Motor neuron (in vitro differentiated cells): ENCODE data around the gene STIP1. TPM values are rescaled to one million over a fixed set of nuclear protein-coding genes. Genes with fewer than 3 reads are reported as not detected.

Source experiments
- ATAC-seq, 8 experiments: fragments of 200-7000 bp; cut with Tn5 transposase; replicated peaks in 6 of 8; 2 replicates each; pipeline ENCODE4 v1.8.0; 2021; ENCODE audit warnings: mild to moderate bottlenecking in 8 of 8, moderate library complexity in 8 of 8
- H3K27ac ChIP-seq, 2 donors: fragments of 250-450 bp; sonication (Bioruptor Pico); 2 replicates each; pipeline ENCODE4 v1.9.0; 2021; ENCODE audit warnings: antibody characterized with exemption in 2 of 2, mild to moderate bottlenecking in 2 of 2, moderate library complexity in 1 of 2
- H3K4me1 ChIP-seq, 2 donors: fragments of 250-450 bp; sonication (Bioruptor Pico); replicated peaks in 1 of 2; 2 replicates each; pipeline ENCODE4 v1.6.1; 2021; ENCODE audit warnings: antibody characterized with exemption in 2 of 2, mild to moderate bottlenecking in 2 of 2, moderate library complexity in 1 of 2
- H3K4me3 ChIP-seq, 5 donors: fragments of 250-450 bp; sonication (Bioruptor Pico); 2 replicates each; pipeline ENCODE4 v1.9.0; 2021; ENCODE audit warnings: antibody characterized with exemption in 5 of 5, mild to moderate bottlenecking in 5 of 5, moderate library complexity in 4 of 5
- WGBS, 10 experiments: fragments of 450-650 bp; shearing (Covaris generic); methylation state at CpG; one replicate each; pipeline ENCODE4 v1.0.0; 2022; 5-methylcytosine and 5-hydroxymethylcytosine counted together
- in situ Hi-C, 9 experiments: fragments of 400-800 bp; cut with MboI; loops; one replicate each; pipeline ENCODE4 v1.15.0; 2021; ENCODE audit warnings: low sequenced_read_pairs in 9 of 9, low pct_unique_long_range_greater_than_20kb in 2 of 9; ENCODE audit not compliant: unreplicated experiment in 9 of 9
- total RNA-seq, 8 experiments: library from RNA; unstranded; fragments of 300-600 nt; gene quantifications; 2 replicates each; pipeline versions ENCODE4 v1.2.3 to v1.2.4, GENCODE V29; 2022

The STIP1 gene
- total RNA-seq, 8 experiments from 2014 or later = 110 to 251 (median 163) TPM

DNA sequence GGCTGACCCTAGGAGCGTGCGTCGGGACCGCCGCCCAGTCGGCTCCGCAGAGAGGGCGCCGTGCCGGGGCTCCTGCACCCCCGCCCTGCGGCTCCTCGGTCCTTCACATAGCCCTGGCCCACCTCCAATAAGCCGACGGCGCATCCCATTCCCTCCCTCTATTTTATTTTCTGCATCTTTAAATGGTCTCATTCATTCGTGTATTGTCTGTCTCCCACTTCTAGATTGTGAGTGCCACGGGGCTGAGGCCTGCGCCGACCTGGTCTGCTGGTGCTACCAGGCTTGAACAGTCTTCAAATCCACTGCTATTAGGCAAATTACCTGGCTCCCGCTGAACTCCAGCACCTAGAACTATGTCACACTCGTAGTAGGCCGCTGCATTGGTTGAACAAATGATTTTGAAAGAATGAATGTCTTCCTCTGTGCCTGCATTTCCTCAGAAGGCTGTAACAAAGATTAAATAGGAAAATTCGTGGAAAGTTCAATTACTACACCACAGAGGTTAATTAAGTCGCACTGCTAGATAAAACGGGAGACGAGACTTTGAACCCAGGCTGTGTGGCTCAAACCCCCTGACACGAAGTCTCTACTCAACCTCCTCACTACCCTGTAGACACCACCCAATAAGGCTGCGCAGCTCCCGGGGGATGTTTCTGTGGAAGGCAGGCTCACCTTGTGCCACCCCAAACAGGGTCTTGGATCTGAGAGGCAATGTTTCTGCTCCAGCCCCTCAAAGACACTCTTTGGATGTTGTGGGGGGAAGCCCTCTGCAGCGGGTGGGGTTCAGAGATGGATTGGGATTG lies 62.0 kb downstream of the STIP1 start:
- peaks cover 14 to 29% of the 10 kb centered on the region in 2 donors for H3K4me1 ChIP-seq
- no peak overlapping the region for H3K27ac ChIP-seq
- ATAC-seq = peak; percentile 0 to 7 (median 2)
- peak overlapping the region; percentile 52 to 92 (median 77) for H3K4me3 ChIP-seq
- WGBS, 10 experiments = 0 to 77% (median 63%) methylated on average over 2 to 21 of the region's 31 CpGs; no CpG with 5 or more reads in 1 of the 10 experiments
- in situ Hi-C loops = no loop called here

DNA sequence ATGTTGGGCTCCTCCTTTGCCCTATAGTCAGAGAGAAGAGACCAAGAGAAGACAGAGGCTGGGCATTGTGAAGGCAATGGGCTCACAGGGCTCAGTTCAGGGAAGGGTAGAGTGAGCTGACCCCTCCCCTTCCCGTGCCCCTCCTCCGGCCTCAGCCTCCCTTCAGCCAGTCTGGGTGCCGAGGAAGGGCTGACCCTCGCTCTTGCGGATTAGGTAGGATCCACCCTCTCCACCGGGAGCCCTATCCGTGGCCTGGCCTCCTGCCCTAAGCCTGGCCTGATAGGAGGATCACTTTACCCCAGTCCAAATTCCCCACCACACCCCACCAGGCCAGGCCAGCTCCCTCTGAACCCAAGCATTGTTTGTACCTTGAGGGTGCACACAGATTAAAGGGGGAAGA lies 62.6 kb downstream of the STIP1 start:
- no peak overlapping the region for H3K4me3 ChIP-seq
- H3K4me1 ChIP-seq = peaks cover 14 to 29% of the 10 kb centered on the region in 2 donors
- no peak for ATAC-seq
- in situ Hi-C loops = no loop called here
- WGBS, 10 experiments = no CpG with 5 or more reads among the region's 7 CpGs
- H3K27ac ChIP-seq = no peak overlapping the region

GRCh38 chr11:64249038-64249437 lies 63.1 kb downstream of the STIP1 start:
- ATAC-seq = no peak
- 80 to 100% (median 98%) methylated on average over 1 to 3 of the region's 4 CpGs; no CpG with 5 or more reads in 6 of the 10 experiments for WGBS, 10 experiments
- in situ Hi-C loops = no loop called here
- no peak overlapping the region for H3K27ac ChIP-seq
- no peak overlapping the region for H3K4me3 ChIP-seq
- peaks cover 14 to 29% of the 10 kb centered on the region in 2 donors for H3K4me1 ChIP-seq

- in situ Hi-C loops = no loop called here
- Histone ChIP-seq H3K4me3 (no peak overlapping the region), H3K27ac (no peak overlapping the region), H3K4me1 (peaks cover 14 to 29% of the 10 kb centered on the region in 2 donors)
- no peak for ATAC-seq
- WGBS, 10 experiments = 73 to 100% (median 92%) methylated on average over 1 to 7 of the region's 8 CpGs; no CpG with 5 or more reads in 6 of the 10 experiments
Measured at GRCh38 chr11:64249563-64250414, 63.8 kb downstream of the STIP1 start.

GRCh38 chr11:64250415-64251015 lies 64.5 kb downstream of the STIP1 start:
- Histone ChIP-seq H3K4me3 (peak overlapping the region; percentile 37 to 61 (median 47)), H3K4me1 (peaks cover 14 to 26% of the 10 kb centered on the region in 2 donors), H3K27ac (peak overlapping the region in 1 of 2 donors; percentile 7)
- ATAC-seq = peak in 1 of 8 experiments; percentile 0
- in situ Hi-C loops = no loop called here
- WGBS, 10 experiments = 0 to 7% methylated on average over 3 to 5 of the region's 13 CpGs; no CpG with 5 or more reads in 8 of the 10 experiments

DNA sequence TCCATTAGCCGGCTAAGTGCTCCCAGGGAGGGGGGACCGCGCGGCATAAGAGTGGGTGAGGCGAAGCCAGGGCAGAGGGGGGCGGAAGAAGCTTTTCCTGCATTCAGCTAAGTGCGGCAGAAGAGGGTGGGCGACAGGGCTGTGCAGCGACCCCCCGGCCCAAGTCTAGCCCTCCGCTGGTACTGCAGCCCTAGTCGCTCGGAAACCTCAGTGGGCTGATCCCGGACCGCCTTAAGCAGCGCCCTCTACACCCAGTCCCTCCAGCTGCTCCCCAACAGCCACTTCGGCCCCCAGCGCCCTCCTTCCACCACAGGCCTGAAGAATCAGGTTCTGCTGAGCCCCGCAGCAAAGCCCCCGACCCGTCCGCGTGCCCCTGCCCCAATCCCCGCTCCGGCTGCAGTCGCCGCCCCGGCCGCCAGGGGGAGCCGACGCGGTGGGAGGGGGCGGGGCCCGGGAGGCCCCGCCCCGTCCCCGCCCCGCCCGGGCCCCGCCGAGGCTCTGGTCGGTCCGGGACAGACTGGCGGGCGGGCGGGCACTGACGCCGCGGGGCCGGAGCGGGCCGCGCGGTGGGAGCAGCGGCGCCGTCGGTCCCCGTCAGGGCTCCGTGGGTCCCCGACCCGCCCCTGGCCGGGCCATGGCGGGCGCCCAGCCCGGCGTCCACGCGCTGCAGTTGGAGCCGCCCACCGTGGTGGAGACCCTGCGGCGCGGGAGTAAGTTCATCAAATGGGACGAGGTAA lies 65.2 kb downstream of the STIP1 start, which contains the start of gene PLCB3:
Gene PLCB3, plus strand, starts transcription at position 515 of the 737 bp plus-strand sequence. Its CDS starts 120 bp downstream, at position 635.
- H3K4me3 ChIP-seq = peak within 1 kb of the TSS; percentile 37 to 61 (median 47)
- H3K27ac ChIP-seq = peak within 1 kb of the TSS in 1 of 2 donors; percentile 7
- WGBS, 10 experiments = 0% methylated on average over 1 of the region's 75 CpGs; no CpG with 5 or more reads in 9 of the 10 experiments
- in situ Hi-C loops = no loop called here
- H3K4me1 ChIP-seq = peaks cover 14 to 25% of the 10 kb centered on the region in 2 donors
- ATAC-seq = peak; percentile 21 to 56 (median 42)

GRCh38 chr11:64251753-64252002 lies 65.7 kb downstream of the STIP1 start:
- WGBS, 10 experiments = 0% methylated on average over 3 of the region's 18 CpGs; no CpG with 5 or more reads in 9 of the 10 experiments
- Histone ChIP-seq H3K27ac (no peak overlapping the region), H3K4me3 (peak overlapping the region; percentile 37 to 61 (median 47)), H3K4me1 (peaks cover 14 to 25% of the 10 kb centered on the region in 2 donors)
- in situ Hi-C loops = no loop called here
- no peak for ATAC-seq

GRCh38 chr11:64252003-64252872 lies 66.3 kb downstream of the STIP1 start:
- Histone ChIP-seq H3K4me1 (peaks cover 14 to 25% of the 10 kb centered on the region in 2 donors), H3K4me3 (peak overlapping the region; percentile 37 to 61 (median 47)), H3K27ac (no peak overlapping the region)
- WGBS, 10 experiments = 3 to 18% methylated on average over 4 to 6 of the region's 23 CpGs; no CpG with 5 or more reads in 8 of the 10 experiments
- peak in 3 of 8 experiments; percentile 11 to 38 (median 37) for ATAC-seq
- in situ Hi-C loops = no loop called here

- 61 to 90% (median 85%) methylated on average over 2 to 7 of the region's 8 CpGs; no CpG with 5 or more reads in 5 of the 10 experiments for WGBS, 10 experiments
- in situ Hi-C loops = no loop called here
- Histone ChIP-seq H3K4me3 (no peak overlapping the region), H3K27ac (no peak overlapping the region), H3K4me1 (peaks cover 8 to 20% of the 10 kb centered on the region in 2 donors)
- no peak for ATAC-seq
Measured at GRCh38 chr11:64253043-64253442, 67.1 kb downstream of the STIP1 start.

DNA sequence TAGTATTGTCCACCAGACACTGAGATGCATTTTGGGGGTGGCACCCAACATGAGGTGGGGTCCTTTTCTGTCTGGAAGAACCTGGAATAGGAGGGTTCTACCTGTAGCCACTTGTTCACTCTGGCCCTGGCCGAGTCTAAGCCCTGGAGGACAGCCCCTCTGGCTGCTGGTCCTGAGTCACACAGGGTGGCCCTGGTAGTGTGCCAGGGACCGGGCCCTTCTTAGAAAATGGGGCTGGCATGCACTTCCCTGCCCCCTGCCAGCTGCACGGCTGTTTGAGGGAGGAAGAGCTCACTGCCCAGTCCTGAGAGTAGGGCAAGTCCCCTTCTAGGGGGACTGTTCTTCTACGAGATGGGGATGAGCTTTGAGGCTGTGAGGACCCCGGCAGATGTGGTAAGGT lies 67.5 kb downstream of the STIP1 start:
- Histone ChIP-seq H3K27ac (no peak overlapping the region), H3K4me3 (no peak overlapping the region), H3K4me1 (peaks cover 8 to 20% of the 10 kb centered on the region in 2 donors)
- WGBS, 10 experiments = 100% methylated on average over 1 of the region's 5 CpGs; no CpG with 5 or more reads in 9 of the 10 experiments
- in situ Hi-C loops = no loop called here
- no peak for ATAC-seq
